GM19043 (cell line): ENCODE measurements around the gene SORCS3.
A peak's percentile ranks its signal among the peaks of the same experiment; 100 is the strongest.

Experiments used
- ATAC-seq: cut with Tn5 transposase; IDR thresholded peaks from one replicate; pipeline ENCODE4 v1.9.1; 2021; ENCODE audit warnings: low read depth; ENCODE audit not compliant: unreplicated experiment

The SORCS3 gene

GRCh38 chr10:104641187-104641936, at the start of gene SORCS3:
TSS of gene SORCS3 (plus strand) at chr10:104641290.
- no peak for ATAC-seq

GRCh38 chr10:104591441-104591840, 49.6 kb upstream of the SORCS3 start:
- no peak for ATAC-seq

- ATAC-seq = no peak
Observed at GRCh38 chr10:104601166-104601565, 39.9 kb upstream of the SORCS3 start.

- ATAC-seq = no peak
Observed at GRCh38 chr10:104608091-104608828, 32.8 kb upstream of the SORCS3 start.

GRCh38 chr10:104612571-104613205, 28.4 kb upstream of the SORCS3 start:
- no peak for ATAC-seq

- ATAC-seq = no peak
Observed at GRCh38 chr10:104613406-104613805, 27.7 kb upstream of the SORCS3 start.

GRCh38 chr10:104614245-104614831, 26.8 kb upstream of the SORCS3 start:
- ATAC-seq = peak; percentile 77

- ATAC-seq = no peak
Observed at GRCh38 chr10:104615136-104615535, 26.0 kb upstream of the SORCS3 start.

- ATAC-seq = no peak
Observed at GRCh38 chr10:104617831-104618230, 23.3 kb upstream of the SORCS3 start.

GRCh38 chr10:104622175-104622574, 18.9 kb upstream of the SORCS3 start:
- no peak for ATAC-seq

- no peak for ATAC-seq
Observed at GRCh38 chr10:104622598-104623209, 18.4 kb upstream of the SORCS3 start.

- no peak for ATAC-seq
Observed at GRCh38 chr10:104630731-104631130, 10.4 kb upstream of the SORCS3 start.

GRCh38 chr10:104631946-104632345, 9.1 kb upstream of the SORCS3 start:
- ATAC-seq = no peak

GRCh38 chr10:104638861-104639589, 2.1 kb upstream of the SORCS3 start:
- no peak for ATAC-seq

GRCh38 chr10:104639590-104640338, 1.3 kb upstream of the SORCS3 start:
- no peak for ATAC-seq

- no peak for ATAC-seq
Observed at GRCh38 chr10:104640339-104641186, 527 bp upstream of the SORCS3 start.

- no peak for ATAC-seq
Observed at GRCh38 chr10:104641937-104642657, 1.0 kb downstream of the SORCS3 start.
